Measurements from ENCODE around the gene SYNE1. TPM values are rescaled to one million over a fixed set of nuclear protein-coding genes. Genes with fewer than 3 reads are reported as not detected.

Gene SYNE1
- total RNA-seq, 4 donors from 2014 or later = 411 to 622 (median 490) TPM

DNA sequence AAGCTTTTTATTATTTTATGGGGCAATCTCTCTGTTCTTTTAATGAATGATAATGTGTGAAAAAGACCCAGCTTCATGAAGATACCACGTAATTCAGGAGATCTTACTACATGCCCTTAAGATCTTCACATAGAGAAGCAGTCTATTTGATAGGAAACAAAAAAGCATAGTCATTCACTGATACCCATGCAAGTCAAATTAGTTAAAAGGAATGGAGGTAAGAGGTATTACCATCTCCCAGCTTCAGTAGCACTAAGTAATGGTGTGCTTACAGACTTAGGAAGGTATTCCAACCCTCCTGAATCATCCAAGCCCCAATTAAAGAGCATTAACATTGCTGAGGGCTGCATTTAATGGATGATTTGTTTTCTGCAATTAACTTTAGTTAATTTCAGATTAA, 364.7 kb downstream of the SYNE1 start:
- Histone ChIP-seq H3K4me3 (replicated peaks in 1 of 3) (no peak overlapping the region), H3K27ac (peak overlapping the region; percentile 29 to 61 (median 39)), H3K9me3 (no peaks in the 10 kb centered on the region), H3K27me3 (no peaks in the 10 kb centered on the region), H3K4me1 (peaks cover 7 to 14% of the 10 kb centered on the region in 2 donors), H3K36me3 (peaks cover 39 to 46% of the 10 kb centered on the region in 2 donors)
- WGBS, 2 donors = 82 to 87% methylated on average over 1 of the region's 1 CpG
- intact Hi-C loops (cut with DNase I) = no loop called here
- TF ChIP-seq, protein P1, sequence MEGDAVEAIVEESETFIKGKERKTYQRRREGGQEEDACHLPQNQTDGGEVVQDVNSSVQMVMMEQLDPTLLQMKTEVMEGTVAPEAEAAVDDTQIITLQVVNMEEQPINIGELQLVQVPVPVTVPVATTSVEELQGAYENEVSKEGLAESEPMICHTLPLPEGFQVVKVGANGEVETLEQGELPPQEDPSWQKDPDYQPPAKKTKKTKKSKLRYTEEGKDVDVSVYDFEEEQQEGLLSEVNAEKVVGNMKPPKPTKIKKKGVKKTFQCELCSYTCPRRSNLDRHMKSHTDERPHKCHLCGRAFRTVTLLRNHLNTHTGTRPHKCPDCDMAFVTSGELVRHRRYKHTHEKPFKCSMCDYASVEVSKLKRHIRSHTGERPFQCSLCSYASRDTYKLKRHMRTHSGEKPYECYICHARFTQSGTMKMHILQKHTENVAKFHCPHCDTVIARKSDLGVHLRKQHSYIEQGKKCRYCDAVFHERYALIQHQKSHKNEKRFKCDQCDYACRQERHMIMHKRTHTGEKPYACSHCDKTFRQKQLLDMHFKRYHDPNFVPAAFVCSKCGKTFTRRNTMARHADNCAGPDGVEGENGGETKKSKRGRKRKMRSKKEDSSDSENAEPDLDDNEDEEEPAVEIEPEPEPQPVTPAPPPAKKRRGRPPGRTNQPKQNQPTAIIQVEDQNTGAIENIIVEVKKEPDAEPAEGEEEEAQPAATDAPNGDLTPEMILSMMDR (IDR thresholded peaks at IDR 0.05) = no peak
- no peak for TF ChIP-seq POLR2A (IDR thresholded peaks at IDR 0.05)
- no peak for DNase-seq

DNA sequence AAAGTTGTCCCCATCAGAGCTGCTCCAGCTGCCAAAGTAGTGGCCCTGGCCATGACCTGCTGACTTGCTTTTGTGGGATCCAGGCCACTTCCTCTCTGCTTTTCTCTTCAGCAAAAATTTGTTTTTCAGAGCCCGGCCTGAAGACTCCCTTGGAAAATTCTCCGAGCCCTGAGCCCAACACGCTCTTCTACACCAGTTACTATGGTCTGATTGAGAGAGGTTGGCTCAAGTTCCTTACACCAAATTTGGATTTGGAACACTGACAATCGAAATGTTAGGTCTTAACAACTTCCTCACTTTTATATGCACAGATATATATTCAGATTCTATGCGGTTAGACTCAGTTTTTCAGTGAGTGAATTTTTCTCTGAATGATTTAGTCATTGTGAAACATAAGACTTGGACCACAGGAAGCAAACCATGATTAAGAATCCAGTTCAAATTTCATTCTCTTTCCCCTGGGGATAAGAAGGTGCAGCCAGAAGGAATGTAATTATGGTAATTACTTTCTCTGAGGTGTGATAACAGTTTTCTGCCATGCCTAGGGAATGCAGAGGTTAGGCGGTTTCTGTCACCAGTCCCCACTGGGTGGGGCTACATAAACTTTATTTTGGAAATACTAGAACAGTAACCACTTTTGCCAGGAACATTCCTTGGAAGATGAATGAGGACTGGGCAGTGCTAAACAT, 365.2 kb downstream of the SYNE1 start:
- intact Hi-C loops (cut with DNase I) = no loop called here
- Histone ChIP-seq H3K36me3 (peaks cover 41 to 47% of the 10 kb centered on the region in 2 donors), H3K9me3 (no peaks in the 10 kb centered on the region), H3K27ac (peak overlapping the region in 2 of 3 donors; percentile 29 to 54), H3K27me3 (no peaks in the 10 kb centered on the region), H3K4me3 (replicated peaks in 1 of 3) (no peak overlapping the region), H3K4me1 (peaks cover 7 to 14% of the 10 kb centered on the region in 2 donors)
- TF ChIP-seq POLR2A (IDR thresholded peaks at IDR 0.05) = no peak
- TF ChIP-seq, protein P1 (IDR thresholded peaks at IDR 0.05) = no peak
- DNase-seq = peak in 1 of 2 donors; percentile 9
- 60 to 79% methylated on average over 6 of the region's 6 CpGs for WGBS, 2 donors

DNA sequence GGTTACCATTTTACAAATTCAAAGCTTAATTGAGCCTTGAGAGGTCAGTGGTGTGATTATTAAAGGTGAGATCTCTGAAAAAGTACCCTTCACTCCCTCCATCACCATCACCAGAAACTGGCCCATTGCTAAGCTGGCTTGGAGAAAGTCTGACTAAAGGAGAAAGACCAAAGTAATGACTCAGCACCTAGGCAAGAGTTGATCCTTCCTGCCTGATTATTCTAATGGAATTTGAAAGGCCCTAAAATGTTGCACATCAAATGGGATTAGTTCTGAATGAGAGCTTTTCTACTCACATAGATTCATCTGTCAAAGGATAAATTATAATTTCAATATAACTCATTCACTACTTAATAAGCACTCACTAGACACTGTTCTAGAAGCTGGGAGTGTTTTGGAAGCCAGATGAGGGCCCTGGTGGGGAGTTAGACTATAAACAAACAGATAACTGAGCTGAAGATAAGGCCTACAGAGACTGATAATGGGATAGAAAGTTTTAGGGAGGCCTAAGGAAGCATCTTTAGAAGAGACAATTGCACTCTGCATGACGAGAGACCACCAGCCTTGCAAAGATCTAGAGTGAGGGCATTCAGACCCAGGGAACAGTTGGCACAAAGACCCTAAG, 366.7 kb downstream of the SYNE1 start:
- H3K27me3 ChIP-seq = no peaks in the 10 kb centered on the region
- H3K4me3 ChIP-seq (replicated peaks in 1 of 3) = no peak overlapping the region
- H3K27ac ChIP-seq = peak overlapping the region in 1 of 3 donors; percentile 54
- TF ChIP-seq POLR2A (IDR thresholded peaks at IDR 0.05) = no peak
- TF ChIP-seq, protein P1 (IDR thresholded peaks at IDR 0.05) = no peak
- 97% methylated on average over 1 of the region's 1 CpG for WGBS, 2 donors
- no peak for DNase-seq
- no peaks in the 10 kb centered on the region for H3K9me3 ChIP-seq
- intact Hi-C loops (cut with DNase I) = no loop called here
- peaks cover 32 to 39% of the 10 kb centered on the region in 2 donors for H3K36me3 ChIP-seq
- peaks cover 7 to 14% of the 10 kb centered on the region in 2 donors for H3K4me1 ChIP-seq

DNA sequence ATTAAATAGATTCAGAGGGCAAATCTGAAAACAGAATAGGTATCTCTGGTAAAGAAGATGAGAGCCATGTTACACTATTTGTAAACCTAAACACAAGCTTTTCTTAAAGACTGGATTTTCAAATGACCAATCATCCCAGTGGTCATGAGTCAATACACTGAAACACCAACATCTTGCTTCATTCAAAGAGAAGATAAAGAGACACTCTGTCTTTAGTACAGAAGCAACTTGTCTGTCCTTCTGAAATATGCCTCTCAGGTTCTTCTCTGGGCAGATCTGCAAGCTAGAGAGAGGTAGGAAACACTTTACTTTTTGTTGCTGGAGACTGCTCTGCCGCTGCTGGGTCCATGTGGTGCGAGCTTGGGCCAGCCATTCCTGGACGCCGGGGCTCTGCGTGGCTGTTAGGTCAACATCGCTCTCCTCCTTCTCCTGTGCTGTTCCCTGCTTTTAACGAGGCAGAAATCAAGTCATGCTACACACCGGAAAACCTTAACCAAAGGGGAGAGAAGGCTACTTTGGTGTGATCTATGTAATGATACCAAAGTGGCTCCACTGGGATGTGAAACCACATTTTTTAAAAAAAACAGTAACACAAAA, 368.2 kb downstream of the SYNE1 start:
- peaks cover 7 to 14% of the 10 kb centered on the region in 2 donors for H3K4me1 ChIP-seq
- WGBS, 2 donors = 85 to 87% methylated on average over 8 of the region's 8 CpGs

More for the DNA sequence above, 368.2 kb downstream of the SYNE1 start:
- intact Hi-C loops (cut with DNase I) = no loop called here
- DNase-seq = no peak
- H3K27ac ChIP-seq = no peak overlapping the region
- no peaks in the 10 kb centered on the region for H3K27me3 ChIP-seq
- H3K36me3 ChIP-seq = peaks cover 25 to 32% of the 10 kb centered on the region in 2 donors
- no peak overlapping the region for H3K4me3 ChIP-seq (replicated peaks in 1 of 3)
- TF ChIP-seq POLR2A (IDR thresholded peaks at IDR 0.05) = no peak
- TF ChIP-seq, protein P1 (IDR thresholded peaks at IDR 0.05) = no peak
- H3K9me3 ChIP-seq = no peaks in the 10 kb centered on the region
